ENCODE results near the gene GABRR2.

Gene GABRR2

GRCh38 chr6:89352278-89353117 is 37.4 kb upstream of the GABRR2 start, which contains the start of gene UBE2J1:
Gene UBE2J1, minus strand, starts transcription at chr6:89352722. Its CDS starts 153 bp downstream, at chr6:89352569.
- H3K9me3 ChIP-seq (ENCODE audit: control insufficient read depth, insufficient read depth, low read length): no peaks in the 10 kb centered on the region
- H3K27me3 ChIP-seq (ENCODE audit: control insufficient read depth, insufficient read depth, low read length): no peaks in the 10 kb centered on the region; the same call in 1 of the 2 replicates
- peak within 1 kb of the TSS; percentile 49 for H3K4me3 ChIP-seq (ENCODE audit: low read length)
- no peak for DNase-seq (ENCODE audit: low read depth, low spot score)
- WGBS (ENCODE audit: insufficient coverage, insufficient read length): no CpG with 5 or more reads among the region's 102 CpGs
- no peak within 1 kb of the TSS for H3K27ac ChIP-seq (ENCODE audit: low read length)
- H3K36me3 ChIP-seq (ENCODE audit: control insufficient read depth, insufficient read depth, low read length): no peaks in the 10 kb centered on the region
- H3K4me1 ChIP-seq (ENCODE audit: control insufficient read depth, insufficient read depth, low read length): no peaks in the 10 kb centered on the region

- Histone ChIP-seq H3K27ac (ENCODE audit: low read length) (no peak overlapping the region), H3K27me3 (ENCODE audit: control insufficient read depth, insufficient read depth, low read length) (no peaks in the 10 kb centered on the region; the same call in 1 of the 2 replicates), H3K36me3 (ENCODE audit: control insufficient read depth, insufficient read depth, low read length) (no peaks in the 10 kb centered on the region), H3K4me3 (ENCODE audit: low read length) (peak overlapping the region; percentile 49; the same call in 1 of the 2 replicates), H3K9me3 (ENCODE audit: control insufficient read depth, insufficient read depth, low read length) (no peaks in the 10 kb centered on the region), H3K4me1 (ENCODE audit: control insufficient read depth, insufficient read depth, low read length) (no peaks in the 10 kb centered on the region)
- no peak for DNase-seq (ENCODE audit: low read depth, low spot score)
- WGBS (ENCODE audit: insufficient coverage, insufficient read length): no CpG with 5 or more reads among the region's 12 CpGs
Measured at GRCh38 chr6:89351671-89352277, 36.7 kb upstream of the GABRR2 start.

- no CpG with 5 or more reads among the region's 4 CpGs for WGBS (ENCODE audit: insufficient coverage, insufficient read length)
- Histone ChIP-seq H3K4me3 (ENCODE audit: low read length) (no peak overlapping the region), H3K4me1 (ENCODE audit: control insufficient read depth, insufficient read depth, low read length) (no peaks in the 10 kb centered on the region), H3K27me3 (ENCODE audit: control insufficient read depth, insufficient read depth, low read length) (no peaks in the 10 kb centered on the region; the same call in 1 of the 2 replicates), H3K27ac (ENCODE audit: low read length) (no peak overlapping the region), H3K36me3 (ENCODE audit: control insufficient read depth, insufficient read depth, low read length) (no peaks in the 10 kb centered on the region), H3K9me3 (ENCODE audit: control insufficient read depth, insufficient read depth, low read length) (no peaks in the 10 kb centered on the region)
- no peak for DNase-seq (ENCODE audit: low read depth, low spot score)
Measured at GRCh38 chr6:89350281-89350966, 35.3 kb upstream of the GABRR2 start.

- no peaks in the 10 kb centered on the region for H3K4me1 ChIP-seq (ENCODE audit: control insufficient read depth, insufficient read depth, low read length)
- H3K4me3 ChIP-seq (ENCODE audit: low read length): no peak overlapping the region
- whole genome bisulfite sequencing (ENCODE audit: insufficient coverage, insufficient read length): no CpG with 5 or more reads among the region's 1 CpG
- no peaks in the 10 kb centered on the region for H3K9me3 ChIP-seq (ENCODE audit: control insufficient read depth, insufficient read depth, low read length)
- no peaks in the 10 kb centered on the region for H3K36me3 ChIP-seq (ENCODE audit: control insufficient read depth, insufficient read depth, low read length)
- DNase-seq (ENCODE audit: low read depth, low spot score): no peak
- H3K27me3 ChIP-seq (ENCODE audit: control insufficient read depth, insufficient read depth, low read length): no peaks in the 10 kb centered on the region; the same call in 1 of the 2 replicates
- no peak overlapping the region for H3K27ac ChIP-seq (ENCODE audit: low read length)
Measured at GRCh38 chr6:89348372-89348771, 33.3 kb upstream of the GABRR2 start.

- Histone ChIP-seq H3K36me3 (ENCODE audit: control insufficient read depth, insufficient read depth, low read length) (no peaks in the 10 kb centered on the region), H3K27ac (ENCODE audit: low read length) (no peak overlapping the region)
Measured at GRCh38 chr6:89347825-89348224, 32.7 kb upstream of the GABRR2 start.

GRCh38 chr6:89346433-89346832 is 31.3 kb upstream of the GABRR2 start:
- no CpG with 5 or more reads among the region's 4 CpGs for WGBS (ENCODE audit: insufficient coverage, insufficient read length)
- H3K27ac ChIP-seq (ENCODE audit: low read length): no peak overlapping the region
- H3K9me3 ChIP-seq (ENCODE audit: control insufficient read depth, insufficient read depth, low read length): no peaks in the 10 kb centered on the region
- no peak for DNase-seq (ENCODE audit: low read depth, low spot score)
- H3K4me1 ChIP-seq (ENCODE audit: control insufficient read depth, insufficient read depth, low read length): no peaks in the 10 kb centered on the region
- no peaks in the 10 kb centered on the region for H3K27me3 ChIP-seq (ENCODE audit: control insufficient read depth, insufficient read depth, low read length)
- no peak overlapping the region for H3K4me3 ChIP-seq (ENCODE audit: low read length)
- H3K36me3 ChIP-seq (ENCODE audit: control insufficient read depth, insufficient read depth, low read length): no peaks in the 10 kb centered on the region

More at GRCh38 chr6:89347825-89348224, 32.7 kb upstream of the GABRR2 start:
- DNase-seq (ENCODE audit: low read depth, low spot score): no peak
- no CpG with 5 or more reads among the region's 2 CpGs for WGBS (ENCODE audit: insufficient coverage, insufficient read length)
- Histone ChIP-seq H3K27me3 (ENCODE audit: control insufficient read depth, insufficient read depth, low read length) (no peaks in the 10 kb centered on the region; the same call in 1 of the 2 replicates), H3K4me1 (ENCODE audit: control insufficient read depth, insufficient read depth, low read length) (no peaks in the 10 kb centered on the region), H3K4me3 (ENCODE audit: low read length) (no peak overlapping the region), H3K9me3 (ENCODE audit: control insufficient read depth, insufficient read depth, low read length) (no peaks in the 10 kb centered on the region)

- WGBS (ENCODE audit: insufficient coverage, insufficient read length): no CpG with 5 or more reads among the region's 2 CpGs
- no peak for DNase-seq (ENCODE audit: low read depth, low spot score)
- Histone ChIP-seq H3K4me1 (ENCODE audit: control insufficient read depth, insufficient read depth, low read length) (no peaks in the 10 kb centered on the region), H3K27ac (ENCODE audit: low read length) (no peak overlapping the region), H3K27me3 (ENCODE audit: control insufficient read depth, insufficient read depth, low read length) (no peaks in the 10 kb centered on the region), H3K36me3 (ENCODE audit: control insufficient read depth, insufficient read depth, low read length) (no peaks in the 10 kb centered on the region), H3K4me3 (ENCODE audit: low read length) (no peak overlapping the region), H3K9me3 (ENCODE audit: control insufficient read depth, insufficient read depth, low read length) (no peaks in the 10 kb centered on the region)
Measured at GRCh38 chr6:89339565-89339964, 24.5 kb upstream of the GABRR2 start.

GRCh38 chr6:89335164-89335563 is 20.1 kb upstream of the GABRR2 start:
- Histone ChIP-seq H3K27ac (ENCODE audit: low read length) (no peak overlapping the region), H3K4me1 (ENCODE audit: control insufficient read depth, insufficient read depth, low read length) (no peaks in the 10 kb centered on the region), H3K36me3 (ENCODE audit: control insufficient read depth, insufficient read depth, low read length) (no peaks in the 10 kb centered on the region), H3K4me3 (ENCODE audit: low read length) (no peak overlapping the region), H3K27me3 (ENCODE audit: control insufficient read depth, insufficient read depth, low read length) (no peaks in the 10 kb centered on the region), H3K9me3 (ENCODE audit: control insufficient read depth, insufficient read depth, low read length) (no peaks in the 10 kb centered on the region)
- no peak for DNase-seq (ENCODE audit: low read depth, low spot score)
- WGBS (ENCODE audit: insufficient coverage, insufficient read length): no CpG with 5 or more reads among the region's 3 CpGs

- no CpG with 5 or more reads among the region's 1 CpG for WGBS (ENCODE audit: insufficient coverage, insufficient read length)
- Histone ChIP-seq H3K4me1 (ENCODE audit: control insufficient read depth, insufficient read depth, low read length) (no peaks in the 10 kb centered on the region), H3K36me3 (ENCODE audit: control insufficient read depth, insufficient read depth, low read length) (no peaks in the 10 kb centered on the region), H3K9me3 (ENCODE audit: control insufficient read depth, insufficient read depth, low read length) (no peaks in the 10 kb centered on the region), H3K27ac (ENCODE audit: low read length) (no peak overlapping the region), H3K4me3 (ENCODE audit: low read length) (no peak overlapping the region), H3K27me3 (ENCODE audit: control insufficient read depth, insufficient read depth, low read length) (no peaks in the 10 kb centered on the region)
- DNase-seq (ENCODE audit: low read depth, low spot score): no peak
Measured at GRCh38 chr6:89330910-89331309, 15.8 kb upstream of the GABRR2 start.

- Histone ChIP-seq H3K9me3 (ENCODE audit: control insufficient read depth, insufficient read depth, low read length) (no peaks in the 10 kb centered on the region), H3K4me1 (ENCODE audit: control insufficient read depth, insufficient read depth, low read length) (no peaks in the 10 kb centered on the region), H3K4me3 (ENCODE audit: low read length) (no peak overlapping the region), H3K36me3 (ENCODE audit: control insufficient read depth, insufficient read depth, low read length) (no peaks in the 10 kb centered on the region), H3K27ac (ENCODE audit: low read length) (no peak overlapping the region), H3K27me3 (ENCODE audit: control insufficient read depth, insufficient read depth, low read length) (no peaks in the 10 kb centered on the region)
- no CpG with 5 or more reads among the region's 1 CpG for WGBS (ENCODE audit: insufficient coverage, insufficient read length)
- no peak for DNase-seq (ENCODE audit: low read depth, low spot score)
Measured at GRCh38 chr6:89328976-89329375, 13.9 kb upstream of the GABRR2 start.

All from iPS DF 6.9 (cell line).